GM12875 (cell line): ENCODE data around the gene LCOR.

ENCODE experiments used
- H3K4me3 ChIP-seq: one replicate; pipeline ENCODE4 v1.5.1; 2011; ENCODE audit warnings: low read depth, low read length, control low read depth
- TF ChIP-seq, protein P1 (sequence below): IDR thresholded peaks from 2 replicates; pipeline ENCODE4 v1.5.1; 2011; ENCODE audit warnings: low read depth, mild to moderate bottlenecking, control low read depth, inconsistent platforms, low read length, moderate library complexity, borderline replicate concordance; ENCODE audit not compliant: insufficient read depth

LCOR gene

GRCh38 chr10:96831867-96832720, at the start of gene LCOR:
TSS of gene LCOR (plus strand) at chr10:96832298. CDS start at chr10:96949058, 116,760 bp downstream.
- TF ChIP-seq, protein P1, sequence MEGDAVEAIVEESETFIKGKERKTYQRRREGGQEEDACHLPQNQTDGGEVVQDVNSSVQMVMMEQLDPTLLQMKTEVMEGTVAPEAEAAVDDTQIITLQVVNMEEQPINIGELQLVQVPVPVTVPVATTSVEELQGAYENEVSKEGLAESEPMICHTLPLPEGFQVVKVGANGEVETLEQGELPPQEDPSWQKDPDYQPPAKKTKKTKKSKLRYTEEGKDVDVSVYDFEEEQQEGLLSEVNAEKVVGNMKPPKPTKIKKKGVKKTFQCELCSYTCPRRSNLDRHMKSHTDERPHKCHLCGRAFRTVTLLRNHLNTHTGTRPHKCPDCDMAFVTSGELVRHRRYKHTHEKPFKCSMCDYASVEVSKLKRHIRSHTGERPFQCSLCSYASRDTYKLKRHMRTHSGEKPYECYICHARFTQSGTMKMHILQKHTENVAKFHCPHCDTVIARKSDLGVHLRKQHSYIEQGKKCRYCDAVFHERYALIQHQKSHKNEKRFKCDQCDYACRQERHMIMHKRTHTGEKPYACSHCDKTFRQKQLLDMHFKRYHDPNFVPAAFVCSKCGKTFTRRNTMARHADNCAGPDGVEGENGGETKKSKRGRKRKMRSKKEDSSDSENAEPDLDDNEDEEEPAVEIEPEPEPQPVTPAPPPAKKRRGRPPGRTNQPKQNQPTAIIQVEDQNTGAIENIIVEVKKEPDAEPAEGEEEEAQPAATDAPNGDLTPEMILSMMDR = no peak
- H3K4me3 ChIP-seq = peak within 1 kb of the TSS; percentile 96

GRCh38 chr10:96784253-96784652, 47.8 kb upstream of the LCOR start:
- TF ChIP-seq, protein P1 = no peak
- no peak overlapping the region for H3K4me3 ChIP-seq

DNA sequence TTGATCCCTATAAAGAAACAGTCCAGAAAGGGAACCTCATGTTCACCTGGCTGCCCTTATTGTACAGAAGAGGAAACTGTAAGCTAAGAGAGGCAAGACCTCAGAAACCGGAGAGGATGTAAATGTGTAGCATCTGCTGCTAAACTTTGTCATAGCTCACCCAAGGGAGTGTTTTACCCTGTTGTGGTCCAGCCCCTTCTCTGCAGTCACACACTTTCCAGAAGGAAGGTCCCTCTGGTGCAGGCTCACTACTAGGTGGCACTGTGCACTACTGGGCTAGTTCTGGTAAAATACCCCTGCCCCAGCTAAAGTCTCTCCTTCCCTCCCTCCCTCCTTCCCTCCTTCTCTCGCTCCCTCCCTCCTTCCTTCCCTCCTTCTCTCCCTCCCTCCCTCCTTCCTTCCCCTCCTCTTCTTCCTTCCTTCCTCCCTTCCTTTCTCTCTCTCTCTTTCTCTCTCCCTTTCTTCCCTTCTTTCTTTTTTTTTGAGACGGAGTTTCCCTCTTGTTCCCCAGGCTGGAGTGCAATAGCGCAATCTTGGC, 42.5 kb upstream of the LCOR start:
- H3K4me3 ChIP-seq = no peak overlapping the region

GRCh38 chr10:96791902-96792301, 40.2 kb upstream of the LCOR start:
- TF ChIP-seq, protein P1 = no peak
- H3K4me3 ChIP-seq = no peak overlapping the region

More for the DNA sequence above, 42.5 kb upstream of the LCOR start:
- TF ChIP-seq, protein P1 = peak; percentile 82

DNA sequence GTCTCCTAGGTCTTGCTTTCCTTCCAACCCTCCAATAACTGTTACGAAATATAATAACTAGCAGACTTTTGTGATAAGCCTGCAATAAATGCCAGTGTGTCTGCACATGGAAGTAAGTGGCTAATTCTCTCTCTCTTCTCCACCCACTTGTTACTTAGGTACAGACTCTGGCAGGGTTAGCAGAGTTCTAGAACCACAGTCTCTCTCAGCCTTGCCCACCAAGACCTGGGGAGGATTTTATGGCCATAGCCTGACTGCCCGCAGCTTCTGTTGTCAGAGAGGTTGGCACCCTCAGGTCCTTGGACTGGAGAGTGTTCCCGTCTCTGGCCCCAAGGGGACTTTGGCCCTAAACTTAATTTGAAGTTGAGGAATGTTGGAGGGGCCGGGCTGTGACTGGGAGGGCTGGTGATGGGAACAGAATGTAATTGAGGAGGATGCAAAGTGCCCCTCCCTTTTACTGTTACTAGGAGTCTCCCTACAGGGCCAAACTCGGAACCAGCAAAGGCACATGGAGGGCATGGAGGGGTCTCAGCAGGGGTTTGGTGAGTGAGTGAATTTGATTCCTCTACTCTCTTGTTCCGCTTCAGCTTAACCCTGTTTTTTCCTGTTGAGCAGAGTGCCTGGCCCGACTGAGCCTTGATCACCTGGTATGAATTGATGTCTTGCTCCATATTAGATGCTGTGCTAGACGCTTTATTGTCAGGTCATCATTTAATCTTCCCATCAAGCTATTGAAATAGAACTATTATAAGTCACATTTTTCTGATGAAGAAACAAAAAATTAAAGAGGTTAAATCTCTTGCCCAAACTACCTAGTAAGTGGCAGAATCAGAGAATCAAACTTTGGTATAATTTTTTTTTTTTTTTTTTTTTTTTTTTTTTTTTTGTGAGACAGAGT, 37.0 kb upstream of the LCOR start:
- H3K4me3 ChIP-seq = no peak overlapping the region
- TF ChIP-seq, protein P1 = no peak

DNA sequence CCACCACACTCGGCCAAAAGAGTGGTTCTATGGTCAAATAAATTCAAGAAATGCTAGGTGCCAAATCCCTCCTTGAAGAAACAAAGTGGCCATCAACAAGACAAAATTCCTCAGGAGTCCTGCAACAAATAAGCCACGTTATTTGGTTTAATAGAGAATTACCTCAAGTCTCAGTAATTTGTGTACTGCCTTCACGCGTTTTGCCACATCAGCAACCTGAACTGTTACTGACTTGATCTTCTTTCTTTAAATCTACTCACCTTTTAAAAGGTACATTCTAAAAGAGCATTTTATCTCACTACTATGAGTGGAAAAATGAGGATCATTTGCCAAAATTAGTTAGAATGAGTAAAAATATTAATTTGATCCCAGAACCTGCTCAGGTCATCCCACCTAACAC, 34.6 kb upstream of the LCOR start:
- TF ChIP-seq, protein P1 = no peak
- H3K4me3 ChIP-seq = no peak overlapping the region
